OCI-LY7 (cell line): ENCODE data around the gene CFAP65. TPM values are rescaled to one million over a fixed set of nuclear protein-coding genes. Genes with fewer than 3 reads are reported as not detected.

Source experiments
- BruUV-seq: library from RNA; stranded (reverse); fragments of 400-500 nt; replicated peaks from 2 replicates; lab custom pipeline; 2021; lab: Mats Ljungman, UMichigan
- CTCF ChIA-PET: fragments of 300-600 bp; sonication (Branson Sonifier 250); formaldehyde crosslinking; loops from one replicate; lab custom pipeline; 2022; ENCODE audit warnings: antibody characterized with exemption; ENCODE audit not compliant: unreplicated experiment; lab: Charles Lee
- POLR2A ChIA-PET: fragments of 300-600 bp; sonication (Branson Sonifier 250); formaldehyde crosslinking; loops from one replicate; lab custom pipeline; 2022; ENCODE audit warnings: antibody characterized with exemption; lab: Charles Lee
- DNase-seq: peaks from one replicate; pipeline ENCODE4 v3.0.0-alpha.2; 2015; ENCODE audit warnings: low spot score
- H2AFZ ChIP-seq: fragments of 200-600 bp; sonication (generic), shearing (Covaris generic); 2 replicates; pipeline ENCODE4 v1.6.1; 2014; ENCODE audit warnings: mild to moderate bottlenecking, antibody characterized with exemption, low read length, moderate library complexity
- H3K27ac ChIP-seq: fragments of 200-600 bp; sonication (generic); 2 replicates; pipeline ENCODE4 v1.5.1; 2014; ENCODE audit warnings: mixed run types, low read depth, mild to moderate bottlenecking, moderate library complexity, low read length, inconsistent platforms; ENCODE audit not compliant: poor library complexity, severe bottlenecking
- H3K36me3 ChIP-seq: fragments of 200-600 bp; sonication (generic); 2 replicates; pipeline ENCODE4 v1.6.1; 2014; ENCODE audit warnings: mild to moderate bottlenecking, antibody characterized with exemption, low read length, moderate library complexity, mixed read lengths; ENCODE audit not compliant: insufficient read depth
- H3K4me1 ChIP-seq: fragments of 200-600 bp; sonication (generic); 2 replicates; pipeline ENCODE4 v1.5.1; 2014; ENCODE audit warnings: mild to moderate bottlenecking, low read length; ENCODE audit not compliant: insufficient read depth, poor library complexity, severe bottlenecking
- H3K4me2 ChIP-seq: fragments of 200-600 bp; sonication (generic); 2 replicates; pipeline ENCODE4 v1.6.1; 2014; ENCODE audit warnings: mild to moderate bottlenecking, low read length
- H3K4me3 ChIP-seq: fragments of 200-600 bp; sonication (generic); 2 replicates; pipeline ENCODE4 v1.5.1; 2014; ENCODE audit warnings: mild to moderate bottlenecking, low read depth, low read length; ENCODE audit not compliant: poor library complexity, severe bottlenecking
- H3K79me2 ChIP-seq: fragments of 200-600 bp; sonication (generic); 2 replicates; pipeline ENCODE4 v1.6.1; 2016; ENCODE audit warnings: low read depth, mild to moderate bottlenecking, low read length, moderate library complexity, mixed read lengths; ENCODE audit not compliant: insufficient read depth
- H3K9me2 ChIP-seq: fragments of 200-600 bp; sonication (generic); 2 replicates; pipeline ENCODE4 v1.6.1; 2016; ENCODE audit warnings: mild to moderate bottlenecking, low read length, mixed read lengths; ENCODE audit not compliant: insufficient read depth
- H3K9me3 ChIP-seq: fragments of 200-600 bp; sonication (generic); 2 replicates; pipeline ENCODE4 v1.6.1; 2014; ENCODE audit warnings: mild to moderate bottlenecking, mixed run types, low read length, mixed read lengths
- H4K20me1 ChIP-seq: fragments of 200-600 bp; sonication (generic); 2 replicates; pipeline ENCODE4 v1.6.1; 2014; ENCODE audit warnings: mild to moderate bottlenecking, antibody characterized with exemption, low read length, moderate library complexity, mixed read lengths; ENCODE audit not compliant: insufficient read depth
- CTCF ChIP-seq: fragments of 200-600 bp; sonication (generic); conservative IDR thresholded peaks from 2 replicates; pipeline ENCODE4 v1.5.1; 2014; ENCODE audit warnings: mild to moderate bottlenecking, antibody characterized with exemption, low read length, moderate library complexity, mixed read lengths
- EZH2phosphoT487 ChIP-seq: fragments of 200-600 bp; sonication (generic); IDR thresholded peaks from 2 replicates; pipeline ENCODE4 v1.6.1; 2018; ENCODE audit warnings: low read depth, borderline replicate concordance, mild to moderate bottlenecking, mixed run types, antibody characterized with exemption, low read length, moderate library complexity, mixed read lengths
- intact Hi-C: fragments of 100-400 bp; cut with micrococcal nuclease; formaldehyde crosslinking; loops from one replicate; pipeline ENCODE4 v1.10.0; 2022; ENCODE audit not compliant: unreplicated experiment
- total RNA-seq, 2 experiments: library from RNA; depleted of rRNA in 1 of 2; stranded (reverse); fragments of >200 nt in 1 of 2; shearing (Covaris generic) in 1 of 2; gene quantifications; 2 replicates each; pipeline ENCODE4 v1.2.3, GENCODE V29; 2014 to 2022

Gene CFAP65
- total RNA-seq, 2 experiments from 2014 or later = not detected

- no peak for TF ChIP-seq EZH2phosphoT487
- TF ChIP-seq CTCF = no peak
- intact Hi-C loops = no loop called here
- Histone ChIP-seq H3K4me2 (no peak overlapping the region), H3K9me2 (no peaks in the 10 kb centered on the region), H3K4me1 (no peaks in the 10 kb centered on the region), H2AFZ (no peak overlapping the region), H3K9me3 (no peaks in the 10 kb centered on the region), H3K27ac (no peak overlapping the region), H3K36me3 (no peaks in the 10 kb centered on the region), H4K20me1 (no peaks in the 10 kb centered on the region), H3K4me3 (no peak overlapping the region), H3K79me2 (no peaks in the 10 kb centered on the region)
- ChIA-PET CTCF (no interaction called here), POLR2A (no interaction called here)
- DNase-seq = no peak
- no TSS peak for BruUV-seq
Observed at GRCh38 chr2:219018286-219018685, 23.0 kb downstream of the CFAP65 start.

GRCh38 chr2:219017201-219017931, 23.9 kb downstream of the CFAP65 start:
- Histone ChIP-seq H3K9me2 (no peaks in the 10 kb centered on the region), H3K36me3 (no peaks in the 10 kb centered on the region), H2AFZ (no peak overlapping the region), H3K27ac (no peak overlapping the region), H4K20me1 (no peaks in the 10 kb centered on the region), H3K9me3 (no peaks in the 10 kb centered on the region), H3K4me1 (no peaks in the 10 kb centered on the region), H3K4me2 (no peak overlapping the region), H3K4me3 (no peak overlapping the region), H3K79me2 (no peaks in the 10 kb centered on the region)
- no peak for DNase-seq
- BruUV-seq = no TSS peak
- CTCF ChIA-PET = no interaction called here
- POLR2A ChIA-PET = no interaction called here
- TF ChIP-seq EZH2phosphoT487 (no peak), CTCF (no peak)
- intact Hi-C loops = no loop called here

- BruUV-seq = no TSS peak
- H3K79me2 ChIP-seq = no peaks in the 10 kb centered on the region
- intact Hi-C loops = no loop called here
- ChIA-PET POLR2A (no interaction called here), CTCF (no interaction called here)
- H3K9me2 ChIP-seq = no peaks in the 10 kb centered on the region
- DNase-seq = no peak
- H3K4me2 ChIP-seq = no peak overlapping the region
- H2AFZ ChIP-seq = no peak overlapping the region
- H4K20me1 ChIP-seq = no peaks in the 10 kb centered on the region
- no peak overlapping the region for H3K27ac ChIP-seq
- TF ChIP-seq CTCF (no peak), EZH2phosphoT487 (no peak)
- H3K4me3 ChIP-seq = no peak overlapping the region
- no peaks in the 10 kb centered on the region for H3K9me3 ChIP-seq
- H3K36me3 ChIP-seq = no peaks in the 10 kb centered on the region
- H3K4me1 ChIP-seq = no peaks in the 10 kb centered on the region
Observed at GRCh38 chr2:219016721-219017120, 24.6 kb downstream of the CFAP65 start.
